UCSD-AML1 (cell line): ENCODE results near the gene MUC6.

Source experiments
- DNase-seq: peaks from one replicate; lab custom pipeline; 2025; ENCODE audit not compliant: unreplicated experiment; lab: John Stamatoyannopoulos, UW

Gene MUC6

GRCh38 chr11:1037506-1038055 lies 1.1 kb upstream of the MUC6 start:
- no peak for DNase-seq

- no peak for DNase-seq
These were observed 413 bp upstream of the MUC6 start for GRCh38 chr11:1036931-1037330.

- no peak for DNase-seq
These were observed 788 bp downstream of the MUC6 start for GRCh38 chr11:1035577-1036283.

GRCh38 chr11:1034456-1035295 lies 1.8 kb downstream of the MUC6 start:
- no peak for DNase-seq

DNA sequence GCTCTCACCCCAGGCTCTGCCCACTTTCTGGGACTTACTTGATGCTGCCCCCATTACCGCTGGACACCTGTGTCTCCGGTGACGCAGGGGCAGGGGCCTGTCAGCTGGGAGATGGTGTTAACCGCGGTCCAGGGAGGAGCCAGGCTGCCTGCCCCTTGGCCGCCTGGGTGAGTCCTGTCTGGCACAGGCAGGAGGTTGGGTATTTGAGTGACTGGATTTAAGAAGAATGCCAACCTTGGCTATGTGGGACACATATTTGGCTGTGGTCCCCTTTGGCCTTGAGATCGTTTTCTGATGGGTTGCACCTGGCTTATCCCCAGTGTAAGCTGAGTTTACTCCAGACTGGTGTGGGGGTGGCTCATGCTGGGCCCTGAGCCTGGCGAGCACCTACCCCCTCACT lies 2.5 kb downstream of the MUC6 start:
- no peak for DNase-seq

DNA sequence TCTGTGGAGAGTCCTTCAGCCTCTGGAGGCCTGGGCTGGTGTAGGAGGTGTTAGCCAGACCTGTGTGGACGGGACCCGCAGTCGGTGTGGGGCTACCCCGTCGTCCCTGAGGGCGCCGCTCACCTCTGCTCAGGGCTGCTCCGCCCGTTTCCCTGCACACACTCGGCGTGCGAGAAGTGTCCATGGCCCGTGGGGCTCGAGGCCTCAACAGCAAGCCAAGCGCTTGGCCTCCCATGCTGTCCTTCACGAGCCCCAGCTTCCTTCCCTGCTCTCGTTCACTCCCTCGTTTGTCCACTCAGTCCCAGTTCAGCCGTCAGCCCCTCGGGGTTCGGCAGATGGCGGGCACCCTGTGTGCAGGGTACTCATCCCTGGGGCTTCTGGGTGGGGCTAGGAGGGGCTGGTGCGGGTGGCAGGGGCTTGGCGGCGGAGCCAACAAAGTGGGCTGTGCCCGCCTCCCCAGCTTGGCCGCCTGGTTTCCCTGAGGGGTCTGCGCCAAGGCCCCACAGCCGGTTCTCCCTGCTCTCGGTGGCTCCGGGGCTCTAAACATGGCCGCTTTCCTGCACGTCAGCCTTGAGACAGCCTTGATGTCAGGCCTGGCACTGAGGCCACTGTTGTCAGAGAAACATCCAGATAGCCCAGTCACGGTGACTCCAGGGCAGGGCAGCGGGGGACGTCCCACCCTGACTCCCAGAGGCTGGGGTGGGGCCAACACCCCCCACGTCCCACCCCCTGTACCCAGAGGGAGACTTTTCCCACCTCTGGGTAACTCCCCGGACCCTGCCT lies 3.3 kb downstream of the MUC6 start:
- DNase-seq: no peak

GRCh38 chr11:1032310-1032891 lies 4.1 kb downstream of the MUC6 start:
- DNase-seq: no peak

GRCh38 chr11:1031121-1031899 lies 5.2 kb downstream of the MUC6 start:
- no peak for DNase-seq

GRCh38 chr11:1030556-1030955 lies 6.0 kb downstream of the MUC6 start:
- DNase-seq: no peak

- no peak for DNase-seq
These were observed 6.4 kb downstream of the MUC6 start for GRCh38 chr11:1030086-1030485.

DNA sequence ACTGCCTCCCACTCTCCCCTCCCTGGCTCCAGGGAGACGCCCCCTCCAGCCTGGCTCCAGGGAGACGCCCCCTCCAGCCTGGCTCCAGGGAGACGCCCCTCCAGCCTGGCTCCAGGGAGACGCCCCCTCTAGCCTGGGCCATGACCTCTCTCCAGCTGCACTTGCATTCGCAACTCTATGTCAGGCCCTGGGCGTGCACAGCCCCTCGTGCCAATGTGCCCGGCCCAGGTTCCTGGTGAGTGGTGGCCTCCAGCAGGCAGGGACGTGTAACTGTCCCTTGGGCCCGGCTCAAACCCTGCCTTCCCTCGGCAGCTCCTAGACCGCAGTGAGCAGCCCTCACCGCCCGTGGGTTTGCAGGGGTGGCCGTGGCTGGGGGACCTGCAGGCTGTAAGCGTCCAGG lies 6.9 kb downstream of the MUC6 start:
- DNase-seq: no peak

- DNase-seq: no peak
These were observed 7.5 kb downstream of the MUC6 start for GRCh38 chr11:1029051-1029450.

DNA sequence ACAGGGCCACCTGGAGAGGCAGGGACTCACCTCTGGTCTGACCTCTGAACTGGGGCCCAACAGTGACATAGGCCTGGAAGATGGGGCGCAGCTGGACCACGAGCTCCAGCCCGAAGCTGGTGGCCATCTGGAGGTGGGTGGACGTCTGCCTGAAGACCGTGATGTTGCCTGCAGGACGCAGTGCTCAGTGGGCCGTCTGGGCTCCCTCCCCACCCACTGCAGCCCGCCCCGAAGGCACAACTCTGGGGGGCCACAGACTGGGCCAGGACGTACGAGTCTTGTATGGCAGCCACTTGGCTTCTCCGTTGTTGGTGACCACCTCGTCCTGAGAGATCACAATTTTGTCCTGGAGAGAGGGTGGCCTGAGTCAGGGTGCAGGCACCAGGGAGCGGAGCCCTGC lies 7.9 kb downstream of the MUC6 start:
- no peak for DNase-seq

DNA sequence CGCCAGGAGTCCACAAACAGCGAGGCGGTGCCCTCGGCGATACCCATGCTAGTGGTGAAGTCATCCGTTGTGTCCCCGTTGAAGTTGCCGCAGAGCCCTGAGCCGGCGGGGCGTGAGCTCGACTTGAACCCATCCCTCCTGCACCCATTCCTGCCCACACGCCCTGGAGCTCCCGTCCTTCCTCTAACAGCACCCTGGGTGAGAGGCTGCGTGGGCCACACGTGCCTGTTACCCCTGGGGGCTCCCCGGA lies 8.3 kb downstream of the MUC6 start:
- DNase-seq: no peak

DNA sequence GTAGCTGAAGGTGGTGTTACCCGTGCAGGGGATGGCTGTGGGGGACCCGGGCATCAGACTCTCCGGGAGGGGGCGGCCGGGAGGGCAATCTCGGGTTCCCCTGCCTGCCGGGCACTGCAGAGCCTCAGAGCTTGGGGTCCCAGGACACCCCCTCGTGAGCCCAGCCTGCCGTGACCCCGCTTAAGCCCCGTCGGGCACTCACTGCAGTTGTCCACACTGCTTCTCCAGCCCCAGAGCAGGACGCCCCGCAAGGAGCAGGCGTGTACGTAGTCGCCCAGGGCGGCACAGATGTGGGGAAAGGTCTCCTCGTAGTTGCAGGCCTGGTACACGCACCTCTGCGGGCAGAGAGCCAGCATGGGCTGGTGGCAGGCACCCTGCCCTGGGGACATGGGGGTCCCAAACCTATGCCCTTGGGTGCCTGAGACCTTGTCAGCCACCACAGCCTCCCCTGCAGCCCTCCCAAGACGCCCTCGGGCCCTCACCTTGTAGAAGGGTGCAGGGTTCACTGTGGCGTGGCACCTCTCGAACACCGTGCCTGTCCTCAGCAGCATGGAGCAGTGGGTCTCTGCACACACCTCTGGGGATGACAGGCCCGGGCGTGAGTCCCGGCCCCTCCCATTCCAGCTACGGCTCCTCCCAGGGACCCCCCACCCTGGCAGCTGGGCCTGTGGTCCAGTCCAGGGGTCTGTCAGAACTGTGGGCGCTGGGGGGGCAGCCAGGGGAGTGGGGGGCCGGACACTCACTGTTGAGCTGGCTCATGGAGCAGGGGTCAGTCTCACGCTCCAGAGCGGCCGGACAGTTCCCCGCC lies 8.8 kb downstream of the MUC6 start:
- no peak for DNase-seq

DNA sequence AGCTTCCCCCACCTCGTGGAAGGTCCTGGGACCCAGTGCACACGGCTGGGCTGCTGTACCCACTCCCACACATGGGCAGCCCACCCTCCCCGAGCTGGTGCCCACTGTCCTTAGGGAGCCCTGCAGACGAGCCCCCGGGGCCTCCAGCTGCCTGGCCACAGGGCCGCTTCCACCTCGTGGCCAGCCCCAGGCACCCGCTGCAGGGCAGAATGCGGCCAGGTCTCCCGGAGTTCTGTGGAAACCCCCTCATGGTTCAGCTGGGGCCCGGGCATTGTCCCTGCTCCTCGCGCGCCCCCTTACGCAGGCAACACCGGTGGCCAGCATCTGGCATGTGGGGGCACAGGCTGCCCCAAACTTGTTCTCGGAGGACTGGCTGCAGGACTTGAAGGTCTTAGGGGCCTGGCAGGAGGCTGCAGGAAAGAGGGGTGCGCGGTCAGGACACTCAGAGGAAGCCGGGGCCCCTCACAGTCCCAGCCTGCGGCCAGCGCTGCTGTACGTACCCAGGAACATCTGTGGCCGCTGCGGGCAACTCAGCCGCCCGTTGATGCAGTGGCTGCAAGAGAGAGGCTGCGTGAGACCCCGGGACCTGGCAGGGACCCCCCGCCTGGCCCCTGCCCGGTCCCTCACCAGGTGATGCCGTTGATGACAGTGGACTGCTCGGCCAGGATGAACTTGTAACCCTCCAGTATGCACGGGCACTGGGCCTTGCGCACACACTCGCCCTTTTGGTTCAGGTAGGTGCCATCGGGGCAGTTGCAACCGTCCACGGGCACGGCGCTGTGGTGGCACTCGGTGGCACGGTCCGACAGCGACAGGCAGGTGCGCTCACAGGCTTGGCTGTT lies 9.7 kb downstream of the MUC6 start:
- DNase-seq: no peak

- no peak for DNase-seq
These were observed 10.4 kb downstream of the MUC6 start for GRCh38 chr11:1026163-1026450.

- no peak for DNase-seq
These were observed 10.9 kb downstream of the MUC6 start for GRCh38 chr11:1025410-1026162.
